CD4-positive, alpha-beta T cell treated with Interleukin-10 for 1 hour (primary cell): ENCODE data around the gene TDRD6.
"Not testable (repeated sequence)": the region's sequence is repeated elsewhere in the genome, so short reads cannot be mapped to it uniquely, and the experiment has no call there.

Source experiments
- DNase-seq: peaks from one replicate; pipeline ENCODE4 v3.0.0-alpha.2; 2020

TDRD6 gene

DNA sequence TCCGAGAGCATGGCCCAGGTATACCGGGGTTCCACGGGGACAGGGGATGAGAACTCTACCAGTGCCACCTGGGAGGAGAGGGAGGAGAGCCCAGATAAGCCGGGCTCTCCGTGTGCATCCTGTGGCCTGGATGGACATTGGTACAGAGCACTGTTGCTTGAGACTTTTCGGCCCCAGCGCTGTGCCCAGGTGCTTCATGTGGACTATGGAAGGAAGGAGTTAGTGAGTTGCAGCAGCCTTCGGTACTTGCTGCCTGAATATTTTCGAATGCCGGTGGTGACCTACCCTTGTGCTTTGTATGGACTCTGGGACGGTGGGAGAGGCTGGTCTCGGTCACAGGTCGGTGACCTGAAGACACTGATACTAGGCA is 1.3 kb downstream of the TDRD6 start:
- no peak for DNase-seq

GRCh38 chr6:46689657-46690056 is 2.0 kb downstream of the TDRD6 start:
- DNase-seq, result no peak

GRCh38 chr6:46690141-46690755 is 2.6 kb downstream of the TDRD6 start:
- no peak for DNase-seq

DNA sequence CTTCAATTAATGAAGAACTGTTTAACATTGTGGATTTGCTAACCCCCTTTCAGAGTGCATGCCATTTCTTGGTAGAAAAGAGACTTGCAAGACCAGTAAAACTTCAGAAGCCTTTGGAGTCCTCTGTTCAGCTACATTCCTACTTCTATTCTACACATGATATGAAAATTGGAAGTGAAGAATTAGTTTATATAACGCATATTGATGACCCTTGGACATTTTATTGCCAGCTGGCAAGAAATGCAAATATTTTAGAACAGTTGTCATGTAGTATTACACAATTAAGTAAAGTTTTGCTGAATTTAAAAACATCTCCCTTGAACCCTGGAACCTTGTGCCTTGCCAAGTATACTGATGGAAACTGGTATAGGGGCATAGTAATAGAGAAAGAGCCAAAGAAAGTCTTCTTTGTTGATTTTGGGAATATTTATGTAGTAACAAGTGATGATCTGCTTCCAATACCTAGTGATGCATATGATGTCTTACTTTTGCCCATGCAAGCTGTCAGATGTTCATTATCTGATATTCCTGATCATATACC is 3.3 kb downstream of the TDRD6 start:
- no peak for DNase-seq

GRCh38 chr6:46699970-46700369 is 12.3 kb downstream of the TDRD6 start:
- DNase-seq, result no peak

- DNase-seq, result no peak
Observed at GRCh38 chr6:46704562-46704961, 16.9 kb downstream of the TDRD6 start.

DNA sequence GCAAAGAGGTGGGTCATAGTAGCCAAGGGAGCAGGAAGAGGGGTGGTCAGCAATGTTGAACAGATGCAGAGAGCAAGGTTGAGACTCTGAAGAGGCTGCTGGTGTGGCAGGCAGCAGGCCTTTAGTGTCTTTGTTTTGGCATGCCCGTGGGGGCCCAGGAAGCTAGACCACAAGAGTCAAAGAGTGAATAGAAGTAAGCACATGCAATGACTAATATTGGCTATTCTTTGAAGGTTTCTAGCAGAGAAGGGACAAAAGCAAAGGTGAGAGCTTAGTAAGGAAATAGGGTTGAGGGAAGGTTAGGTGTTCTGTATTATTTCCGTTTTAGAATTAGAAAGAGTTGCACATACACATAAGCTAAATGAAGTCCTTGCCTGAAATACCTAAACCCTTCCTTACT is 18.8 kb downstream of the TDRD6 start:
- DNase-seq, result no peak

DNA sequence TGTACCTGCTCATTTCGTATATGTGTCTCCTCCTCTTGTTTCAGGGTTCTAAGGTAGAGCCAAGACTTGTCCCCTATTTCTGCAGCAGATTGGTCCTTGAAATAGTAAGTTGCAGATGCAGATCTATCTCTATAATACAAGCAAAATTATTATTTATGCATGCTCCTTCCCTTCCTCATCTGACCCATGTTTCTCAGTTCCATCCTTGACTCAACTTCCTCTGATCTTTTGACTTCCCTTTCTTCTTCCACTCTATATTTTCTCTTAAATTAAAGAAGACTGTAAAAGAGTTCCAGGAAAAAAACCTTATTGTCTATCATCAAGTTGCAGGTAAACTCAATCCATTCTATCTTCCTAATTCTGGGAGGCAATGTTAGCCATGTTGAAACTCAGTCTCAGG is 23.8 kb downstream of the TDRD6 start:
- DNase-seq, result no peak

DNA sequence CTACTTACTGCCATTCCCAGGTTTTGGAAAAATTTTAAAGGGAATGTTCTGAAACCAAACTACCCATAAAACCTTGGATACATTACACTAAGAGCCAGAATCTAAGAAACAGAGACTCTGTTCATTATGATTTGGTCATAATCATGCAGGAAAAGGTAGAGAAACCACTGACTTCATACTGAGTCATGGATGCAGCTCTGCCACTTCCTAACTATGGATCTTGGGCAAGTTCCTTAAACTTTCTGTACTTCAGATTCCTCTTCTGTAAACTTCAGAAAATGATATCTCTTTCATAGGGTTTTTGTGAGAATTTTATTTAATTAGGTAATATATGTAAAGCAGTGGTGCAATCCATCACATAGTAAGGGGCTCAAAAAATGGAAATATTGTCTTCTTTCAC is 27.5 kb downstream of the TDRD6 start:
- no peak for DNase-seq

DNA sequence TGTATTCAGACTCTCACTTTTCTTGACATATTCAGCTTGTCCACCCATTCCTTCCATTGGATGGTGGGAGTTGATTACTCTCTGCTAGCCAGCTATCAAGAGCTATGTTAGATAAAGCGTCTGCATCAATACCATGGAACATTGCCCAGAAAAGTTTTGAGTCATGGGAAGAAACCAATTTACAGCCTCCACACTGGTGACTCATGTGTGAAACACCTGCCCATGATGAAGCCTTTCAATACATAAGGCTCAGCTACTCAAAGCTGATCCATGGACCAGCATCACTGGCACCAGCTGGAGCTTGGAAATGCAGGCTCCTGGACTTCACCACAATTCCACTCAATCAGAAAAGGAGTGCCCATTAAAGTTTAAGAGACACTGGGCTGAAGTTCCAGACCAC is 31.4 kb downstream of the TDRD6 start:
- no peak for DNase-seq

GRCh38 chr6:46720401-46720800 is 32.7 kb downstream of the TDRD6 start:
- DNase-seq, result no peak

- DNase-seq, result no peak
Observed at GRCh38 chr6:46729787-46730326, 42.2 kb downstream of the TDRD6 start.

- DNase-seq, result no peak
Observed at GRCh38 chr6:46730921-46731461, 43.3 kb downstream of the TDRD6 start.

DNA sequence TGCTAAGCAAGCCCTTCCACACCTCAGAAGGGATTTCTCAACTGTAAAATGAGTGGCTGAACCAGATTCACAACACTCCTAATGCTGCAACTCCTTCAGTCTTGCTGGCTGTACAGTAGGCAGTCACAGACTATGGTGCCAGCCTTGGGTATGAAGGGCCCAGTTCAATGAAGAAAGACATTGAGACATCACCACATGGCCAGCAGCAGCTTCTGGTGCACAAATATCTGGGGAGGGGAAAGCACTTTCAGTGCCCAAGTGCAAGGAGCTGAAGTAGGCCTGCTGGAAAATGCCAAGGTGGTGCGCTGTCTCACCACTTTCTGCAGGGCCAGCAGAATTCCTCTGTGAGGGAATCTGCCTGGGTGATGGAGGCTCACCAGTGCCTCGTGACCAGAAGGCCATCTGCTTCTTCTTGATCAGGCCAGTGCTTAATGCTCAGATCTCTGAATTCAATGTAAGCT is 45.7 kb downstream of the TDRD6 start:
- no peak for DNase-seq

- no peak for DNase-seq
Observed at GRCh38 chr6:46734867-46735719, 47.4 kb downstream of the TDRD6 start, which contains the start of gene PLA2G7. PLA2G7 (minus strand) TSS chr6:46735375; CDS start chr6:46722891, 12,484 bp downstream.

DNA sequence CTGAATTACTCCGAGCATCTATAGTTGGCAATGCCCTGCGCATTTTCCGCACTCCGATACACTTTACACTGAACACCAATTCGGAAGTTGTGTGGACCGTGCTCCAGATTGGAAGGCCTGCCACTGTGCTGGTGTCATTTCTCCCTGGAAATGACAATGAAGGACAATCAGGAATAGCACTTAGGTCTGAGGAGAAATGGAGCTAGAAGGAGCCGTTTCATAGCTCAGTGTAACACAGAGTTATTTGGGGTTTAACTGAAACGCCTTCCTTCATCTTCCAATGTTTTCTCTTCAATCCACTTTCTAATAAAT is 48.0 kb downstream of the TDRD6 start:
- DNase-seq, result no peak

- DNase-seq, result no peak
Observed at GRCh38 chr6:46736906-46737305, 49.2 kb downstream of the TDRD6 start.

- DNase-seq, result no peak
Observed at GRCh38 chr6:46741482-46741881, 53.8 kb downstream of the TDRD6 start.

- no peak for DNase-seq
Observed at GRCh38 chr6:46741910-46742309, 54.2 kb downstream of the TDRD6 start.

DNA sequence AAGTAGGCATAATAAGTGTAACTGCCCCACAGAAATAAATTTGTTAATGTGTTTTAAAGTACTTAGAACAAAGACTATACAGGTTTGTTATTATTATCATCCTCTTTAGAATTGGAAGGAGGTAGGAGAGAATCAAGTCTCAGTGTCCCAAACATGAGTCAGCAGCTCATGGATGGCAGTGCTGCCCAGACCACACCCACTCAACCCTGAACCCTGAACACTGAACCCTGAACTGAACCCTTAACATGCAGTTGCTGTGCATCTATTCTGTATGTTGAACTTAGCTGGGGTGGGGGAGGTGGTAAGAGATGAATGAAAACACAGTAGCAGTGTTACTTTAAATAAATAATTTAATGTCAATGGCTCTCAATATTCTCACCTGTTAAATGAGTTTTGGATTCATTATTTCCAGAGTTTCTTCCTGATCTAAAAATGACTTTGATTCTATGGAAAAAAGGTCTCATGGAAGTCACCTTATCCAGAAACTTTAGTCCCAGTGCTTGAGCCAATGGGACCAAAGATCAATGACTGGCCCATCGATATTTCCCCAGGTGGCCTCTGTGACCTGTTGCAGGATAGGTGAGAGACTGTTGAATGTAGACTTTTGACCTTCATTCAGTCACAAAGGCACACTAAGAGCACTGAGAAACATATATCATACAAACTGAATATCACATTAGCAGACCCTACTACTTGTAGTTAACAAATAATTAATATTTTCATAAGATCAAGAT is 55.9 kb downstream of the TDRD6 start:
- DNase-seq, result no peak

GRCh38 chr6:46744159-46744725 is 56.6 kb downstream of the TDRD6 start:
- not testable (repeated sequence) for DNase-seq

DNA sequence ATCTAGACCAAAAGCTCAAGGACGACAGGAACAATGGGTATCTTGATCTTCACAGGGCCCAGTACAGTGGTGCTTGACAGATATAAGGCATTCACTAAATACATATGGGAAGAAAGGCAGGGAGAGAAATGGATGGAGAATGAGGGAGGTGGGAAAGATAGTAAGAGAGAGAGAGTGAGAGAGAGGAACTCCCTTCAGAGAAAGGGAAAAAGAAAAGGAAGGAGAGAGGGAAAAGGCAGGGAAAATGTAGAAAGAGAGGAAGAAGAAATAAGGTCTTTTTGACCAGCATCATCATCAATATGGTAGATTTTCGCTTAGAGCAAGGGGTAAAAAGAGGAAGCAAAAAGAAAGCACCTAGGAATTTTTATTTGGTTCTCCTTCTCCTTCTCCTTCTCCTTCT is 58.3 kb downstream of the TDRD6 start:
- DNase-seq, result no peak

GRCh38 chr6:46746696-46747095 is 59.0 kb downstream of the TDRD6 start, which contains the start of gene ANKRD66:
ANKRD66 (plus strand) TSS chr6:46746933; CDS start chr6:46751949, 5,016 bp downstream.
- DNase-seq, result no peak
